ENCODE measurements around the gene PALD1.

DNA sequence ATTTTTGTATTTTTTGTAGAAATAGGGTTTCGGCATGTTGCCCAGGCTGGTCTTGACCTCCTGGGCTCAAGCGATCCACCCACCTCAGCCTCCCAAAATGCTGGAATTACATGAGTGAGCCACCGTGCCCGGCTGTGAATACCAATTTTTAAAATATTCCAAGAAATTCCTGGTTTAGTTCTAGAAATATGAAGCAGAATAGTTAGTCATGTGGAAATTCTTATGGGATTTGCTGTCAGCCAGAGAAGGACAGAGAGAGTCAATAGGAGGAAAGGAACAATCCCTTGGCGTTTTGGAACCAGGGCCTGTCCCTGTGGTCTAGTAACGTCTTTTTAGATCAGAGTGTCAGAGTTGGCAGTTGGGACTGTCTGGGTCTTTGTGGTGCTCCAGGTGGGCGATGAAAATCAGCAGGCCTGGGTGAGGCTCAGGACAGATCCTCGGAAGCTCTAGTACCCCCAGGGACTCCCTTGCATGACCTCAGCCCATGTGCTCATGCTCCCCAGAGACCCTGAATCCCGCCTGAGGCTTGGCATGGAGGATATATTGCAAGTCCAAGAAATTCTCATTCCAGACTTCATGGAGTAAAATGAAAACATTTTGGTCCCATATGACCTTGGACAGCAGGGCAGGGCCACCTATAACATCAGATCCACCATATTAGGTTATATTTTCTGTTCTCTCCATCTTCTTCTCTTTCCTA is 44.8 kb upstream of the PALD1 start:
- TF ChIP-seq POLR2A (IDR thresholded peaks at IDR 0.05), result no peak
- TF ChIP-seq, protein P1, sequence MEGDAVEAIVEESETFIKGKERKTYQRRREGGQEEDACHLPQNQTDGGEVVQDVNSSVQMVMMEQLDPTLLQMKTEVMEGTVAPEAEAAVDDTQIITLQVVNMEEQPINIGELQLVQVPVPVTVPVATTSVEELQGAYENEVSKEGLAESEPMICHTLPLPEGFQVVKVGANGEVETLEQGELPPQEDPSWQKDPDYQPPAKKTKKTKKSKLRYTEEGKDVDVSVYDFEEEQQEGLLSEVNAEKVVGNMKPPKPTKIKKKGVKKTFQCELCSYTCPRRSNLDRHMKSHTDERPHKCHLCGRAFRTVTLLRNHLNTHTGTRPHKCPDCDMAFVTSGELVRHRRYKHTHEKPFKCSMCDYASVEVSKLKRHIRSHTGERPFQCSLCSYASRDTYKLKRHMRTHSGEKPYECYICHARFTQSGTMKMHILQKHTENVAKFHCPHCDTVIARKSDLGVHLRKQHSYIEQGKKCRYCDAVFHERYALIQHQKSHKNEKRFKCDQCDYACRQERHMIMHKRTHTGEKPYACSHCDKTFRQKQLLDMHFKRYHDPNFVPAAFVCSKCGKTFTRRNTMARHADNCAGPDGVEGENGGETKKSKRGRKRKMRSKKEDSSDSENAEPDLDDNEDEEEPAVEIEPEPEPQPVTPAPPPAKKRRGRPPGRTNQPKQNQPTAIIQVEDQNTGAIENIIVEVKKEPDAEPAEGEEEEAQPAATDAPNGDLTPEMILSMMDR (IDR thresholded peaks at IDR 0.05), result no peak
- TF ChIP-seq POLR2AphosphoS5 (IDR thresholded peaks at IDR 0.05), result no peak

Measured in breast epithelium (tissue), 3 donors.